Measurements from ENCODE around the gene E2F4. TPM values are rescaled to one million over a fixed set of nuclear protein-coding genes. Genes with fewer than 3 reads are reported as not detected.

E2F4 gene
- total RNA-seq, 1 donor from 2014 or later: 51.2 TPM

- no peaks in the 10 kb centered on the region for H3K4me1 Mint-ChIP-seq (ENCODE audit: low read depth, unreplicated experiment)
- no peak overlapping the region for H3K4me3 ChIP-seq (ENCODE audit: insufficient read depth, low read depth, low read length)
- H3K79me2 ChIP-seq (ENCODE audit: insufficient read depth, low read length): no peaks in the 10 kb centered on the region
- H3K36me3 ChIP-seq (ENCODE audit: insufficient read depth, low read length): no peaks in the 10 kb centered on the region
- no peak overlapping the region for H3K9ac ChIP-seq (ENCODE audit: low read length)
- no peak overlapping the region for H3K4me2 ChIP-seq (ENCODE audit: low read length)
- TF ChIP-seq EZH2 (IDR thresholded peaks at IDR 0.05; ENCODE audit: insufficient read depth, low read length): no peak
- TF ChIP-seq, protein P1, sequence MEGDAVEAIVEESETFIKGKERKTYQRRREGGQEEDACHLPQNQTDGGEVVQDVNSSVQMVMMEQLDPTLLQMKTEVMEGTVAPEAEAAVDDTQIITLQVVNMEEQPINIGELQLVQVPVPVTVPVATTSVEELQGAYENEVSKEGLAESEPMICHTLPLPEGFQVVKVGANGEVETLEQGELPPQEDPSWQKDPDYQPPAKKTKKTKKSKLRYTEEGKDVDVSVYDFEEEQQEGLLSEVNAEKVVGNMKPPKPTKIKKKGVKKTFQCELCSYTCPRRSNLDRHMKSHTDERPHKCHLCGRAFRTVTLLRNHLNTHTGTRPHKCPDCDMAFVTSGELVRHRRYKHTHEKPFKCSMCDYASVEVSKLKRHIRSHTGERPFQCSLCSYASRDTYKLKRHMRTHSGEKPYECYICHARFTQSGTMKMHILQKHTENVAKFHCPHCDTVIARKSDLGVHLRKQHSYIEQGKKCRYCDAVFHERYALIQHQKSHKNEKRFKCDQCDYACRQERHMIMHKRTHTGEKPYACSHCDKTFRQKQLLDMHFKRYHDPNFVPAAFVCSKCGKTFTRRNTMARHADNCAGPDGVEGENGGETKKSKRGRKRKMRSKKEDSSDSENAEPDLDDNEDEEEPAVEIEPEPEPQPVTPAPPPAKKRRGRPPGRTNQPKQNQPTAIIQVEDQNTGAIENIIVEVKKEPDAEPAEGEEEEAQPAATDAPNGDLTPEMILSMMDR (IDR thresholded peaks at IDR 0.05; ENCODE audit: insufficient read depth, low read depth, low read length): no peak
- no peaks in the 10 kb centered on the region for H3K9me3 ChIP-seq (ENCODE audit: insufficient read depth, low read depth, low read length)
- FAIRE-seq: no peak
- H4K20me1 ChIP-seq (ENCODE audit: insufficient read depth, low read length): peaks cover 43% of the 10 kb centered on the region
- no peak overlapping the region for H2AFZ ChIP-seq (ENCODE audit: low read depth, low read length)
- no peak overlapping the region for H3K4me3 Mint-ChIP-seq (ENCODE audit: unreplicated experiment)
- peaks cover 16% of the 10 kb centered on the region for H3K4me1 ChIP-seq (ENCODE audit: insufficient read depth, low read length)
- H3K27ac ChIP-seq (ENCODE audit: low read depth, low read length): no peak overlapping the region
- H3K27me3 ChIP-seq (ENCODE audit: insufficient read depth, low read length): peaks cover 35% of the 10 kb centered on the region
- peaks cover 7% of the 10 kb centered on the region for H3K36me3 Mint-ChIP-seq (ENCODE audit: low read depth, unreplicated experiment)
- H3K27me3 Mint-ChIP-seq (ENCODE audit: low read depth, unreplicated experiment): peaks cover 62% of the 10 kb centered on the region
- H3K9me3 Mint-ChIP-seq (ENCODE audit: unreplicated experiment): peaks cover 16% of the 10 kb centered on the region
- no peak overlapping the region for H3K27ac Mint-ChIP-seq (ENCODE audit: unreplicated experiment)
- DNase-seq (ENCODE audit: low read depth): no peak
Measured at GRCh38 chr16:67156143-67156844, 35.7 kb upstream of the E2F4 start.

DNA sequence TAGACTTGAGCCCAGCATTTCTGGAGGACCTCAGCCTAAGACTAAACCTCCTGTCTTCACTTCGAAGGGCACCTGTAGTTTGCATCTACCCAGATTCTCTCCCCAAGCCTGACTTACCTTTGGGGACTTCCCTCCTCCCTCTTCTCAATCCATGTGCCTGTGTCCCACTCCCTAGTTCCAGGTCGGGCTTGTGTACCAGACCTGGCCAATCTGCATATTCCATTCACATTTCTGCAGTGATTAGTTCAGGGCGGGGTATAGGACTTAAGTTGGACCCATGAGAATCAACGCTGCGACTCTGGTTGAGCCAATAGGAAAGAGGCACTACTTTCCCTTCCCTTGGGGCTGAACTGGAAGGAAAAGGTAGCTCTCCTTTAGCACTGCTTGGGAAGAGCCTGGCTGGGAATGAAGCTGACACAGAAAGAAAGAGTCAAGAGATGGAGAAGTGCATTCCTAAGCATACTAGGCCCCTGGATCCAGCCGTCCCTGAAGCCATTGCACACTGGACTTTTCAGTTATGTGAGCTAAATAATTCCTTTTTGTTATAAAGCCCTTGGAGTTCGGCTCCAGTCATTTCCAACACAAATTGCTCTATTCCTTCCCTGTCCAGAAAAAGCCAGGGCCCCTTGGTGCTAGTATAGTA is 34.7 kb upstream of the E2F4 start:
- no peak overlapping the region for H2AFZ ChIP-seq (ENCODE audit: low read depth, low read length)
- peaks cover 16% of the 10 kb centered on the region for H3K4me1 ChIP-seq (ENCODE audit: insufficient read depth, low read length)
- no peaks in the 10 kb centered on the region for H3K79me2 ChIP-seq (ENCODE audit: insufficient read depth, low read length)
- H3K36me3 ChIP-seq (ENCODE audit: insufficient read depth, low read length): no peaks in the 10 kb centered on the region
- Mint-ChIP-seq H3K9me3 (ENCODE audit: unreplicated experiment) (peaks cover 18% of the 10 kb centered on the region), H3K36me3 (ENCODE audit: low read depth, unreplicated experiment) (peaks cover 7% of the 10 kb centered on the region), H3K4me1 (ENCODE audit: low read depth, unreplicated experiment) (no peaks in the 10 kb centered on the region), H3K4me3 (ENCODE audit: unreplicated experiment) (no peak overlapping the region), H3K27ac (ENCODE audit: unreplicated experiment) (no peak overlapping the region), H3K27me3 (ENCODE audit: low read depth, unreplicated experiment) (peaks cover 67% of the 10 kb centered on the region)
- H3K4me3 ChIP-seq (ENCODE audit: insufficient read depth, low read depth, low read length): no peak overlapping the region
- H3K9me3 ChIP-seq (ENCODE audit: insufficient read depth, low read depth, low read length): no peaks in the 10 kb centered on the region
- H3K9ac ChIP-seq (ENCODE audit: low read length): no peak overlapping the region
- peaks cover 51% of the 10 kb centered on the region for H4K20me1 ChIP-seq (ENCODE audit: insufficient read depth, low read length)
- TF ChIP-seq, protein P1 (IDR thresholded peaks at IDR 0.05; ENCODE audit: insufficient read depth, low read depth, low read length): no peak
- TF ChIP-seq EZH2 (IDR thresholded peaks at IDR 0.05; ENCODE audit: insufficient read depth, low read length): no peak
- FAIRE-seq (no peak), DNase-seq (ENCODE audit: low read depth) (no peak)
- H3K4me2 ChIP-seq (ENCODE audit: low read length): no peak overlapping the region
- peaks cover 42% of the 10 kb centered on the region for H3K27me3 ChIP-seq (ENCODE audit: insufficient read depth, low read length)
- no peak overlapping the region for H3K27ac ChIP-seq (ENCODE audit: low read depth, low read length)
